Frontal cortex (tissue), 4 donors: ENCODE data around the gene DAD1. TPM values are rescaled to one million over a fixed set of nuclear protein-coding genes. Genes with fewer than 3 reads are reported as not detected.
"Not testable (repeated sequence)": the region's sequence is repeated elsewhere in the genome, so short reads cannot be mapped to it uniquely, and the experiment has no call there.

ENCODE experiments used
- DNase-seq, 2 donors: peaks; one replicate each; pipeline ENCODE4 v3.0.0; 2012; ENCODE audit warnings: low spot score in 2 of 2
- FAIRE-seq: peaks from 2 replicates; lab custom pipeline; 2012; peaks lifted over from hg19 to GRCh38; lab: Jason Lieb, UNC
- total RNA-seq: library from RNA; depleted of rRNA; stranded (reverse); fragments of >200 nt; gene quantifications from one replicate; pipeline ENCODE4 v1.2.3, GENCODE V29; 2014
- donor health status: control.
- donor health status: control.
- donor health status: control.

Gene DAD1
- total RNA-seq, 1 donor from 2014 or later = 89.7 TPM

DNA sequence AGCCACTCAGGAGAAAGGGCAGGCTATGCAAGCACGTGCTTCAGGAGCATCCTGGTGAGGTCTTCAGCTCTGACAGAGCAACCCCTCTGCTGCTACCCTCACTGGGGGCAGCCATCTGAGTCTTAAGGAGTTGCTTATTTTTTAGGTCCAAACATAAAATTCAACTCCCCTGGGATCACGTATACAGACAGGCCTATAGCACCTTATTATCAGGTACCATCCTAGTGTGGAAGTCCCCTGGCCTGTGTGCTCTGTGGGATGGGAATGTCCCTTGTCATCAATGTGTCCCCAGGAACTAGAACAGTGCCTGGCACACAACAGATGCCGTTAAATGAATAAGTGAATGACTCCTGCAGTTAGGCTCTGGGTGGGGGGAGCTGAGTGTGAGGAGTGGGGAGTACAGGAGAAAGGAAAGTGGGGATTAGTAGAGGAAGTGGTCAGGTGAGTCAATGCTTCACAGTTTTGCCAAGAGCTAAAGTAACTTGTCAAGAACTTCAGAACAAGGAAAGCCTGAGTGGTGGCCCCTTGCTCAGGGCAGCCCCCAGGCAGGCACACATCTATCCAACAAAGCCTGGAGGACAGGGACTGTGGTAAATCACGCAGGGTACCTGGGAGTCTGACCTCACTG, 33.5 kb downstream of the DAD1 start:
- no peak for FAIRE-seq
- no peak for DNase-seq

DNA sequence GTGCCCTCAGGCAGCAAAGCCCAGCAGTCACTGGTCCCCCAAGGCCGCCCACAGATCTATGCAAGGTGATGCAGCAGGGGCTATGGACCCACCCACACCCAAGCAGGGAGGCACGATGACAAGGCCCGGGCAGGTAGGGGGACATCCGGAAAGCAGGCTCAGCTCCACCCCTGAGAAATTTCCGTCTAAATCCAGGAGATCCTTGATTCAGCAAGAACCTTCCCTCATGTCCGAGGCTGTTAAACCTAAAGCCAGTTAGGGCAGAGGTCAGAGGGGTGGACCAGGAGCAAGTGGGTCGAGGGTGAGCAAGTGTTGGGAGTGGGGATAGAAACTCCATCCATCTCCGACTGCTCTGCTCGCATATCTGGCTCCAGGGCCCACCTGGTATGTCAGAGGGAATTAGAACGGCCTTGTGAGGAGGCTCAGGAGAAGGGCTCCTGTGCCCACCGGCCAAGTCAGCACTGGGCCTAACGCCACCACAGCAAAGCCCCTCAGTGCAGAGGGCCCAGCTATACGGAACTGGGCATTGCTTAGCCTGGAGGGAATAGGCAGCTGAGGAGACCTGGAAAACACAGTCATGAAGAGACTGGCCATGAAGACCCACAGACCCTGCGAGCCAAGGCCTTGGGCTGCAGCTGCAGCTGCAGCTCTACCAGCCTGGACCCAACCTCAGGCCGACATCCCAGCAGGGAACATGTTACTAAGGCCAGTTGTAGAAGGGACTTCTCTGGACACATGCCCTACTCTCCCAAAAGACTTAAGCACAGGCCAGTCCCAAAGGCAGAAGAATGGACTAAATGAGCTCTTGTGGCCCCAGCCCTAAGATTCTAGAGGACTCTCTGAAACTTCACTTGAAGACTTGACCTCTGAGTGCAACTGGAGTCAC, 34.3 kb downstream of the DAD1 start:
- DNase-seq (no peak), FAIRE-seq (no peak)

DNA sequence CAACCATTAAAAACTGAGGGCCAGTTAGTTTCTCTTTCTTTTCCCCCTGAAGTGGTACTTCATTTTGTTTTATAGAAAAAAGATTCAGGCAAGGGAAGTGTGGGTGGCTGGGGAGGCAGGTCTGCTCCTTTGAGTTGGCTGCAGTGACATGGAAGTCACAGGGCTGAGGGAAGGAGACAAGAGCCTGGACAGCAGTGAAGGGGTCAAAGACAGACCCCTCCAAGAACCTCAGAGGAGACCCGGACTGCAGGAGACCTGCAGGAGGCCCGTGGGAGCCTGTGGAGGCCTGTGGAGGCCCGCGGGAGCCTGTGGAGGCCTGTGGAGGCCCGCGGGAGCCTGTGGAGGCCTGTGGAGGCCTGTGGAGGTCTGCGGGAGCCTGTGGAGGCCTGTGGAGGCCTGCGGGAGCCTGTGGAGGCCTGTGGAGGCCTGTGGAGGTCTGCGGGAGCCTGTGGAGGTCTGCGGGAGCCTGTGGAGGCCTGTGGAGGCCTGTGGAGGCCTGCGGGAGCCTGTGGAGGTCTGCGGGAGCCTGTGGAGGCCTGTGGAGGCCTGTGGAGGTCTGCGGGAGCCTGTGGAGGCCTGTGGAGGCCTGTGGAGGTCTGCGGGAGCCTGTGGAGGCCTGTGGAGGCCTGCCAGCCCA, 35.0 kb downstream of the DAD1 start:
- not testable (repeated sequence) for DNase-seq, FAIRE-seq

DNA sequence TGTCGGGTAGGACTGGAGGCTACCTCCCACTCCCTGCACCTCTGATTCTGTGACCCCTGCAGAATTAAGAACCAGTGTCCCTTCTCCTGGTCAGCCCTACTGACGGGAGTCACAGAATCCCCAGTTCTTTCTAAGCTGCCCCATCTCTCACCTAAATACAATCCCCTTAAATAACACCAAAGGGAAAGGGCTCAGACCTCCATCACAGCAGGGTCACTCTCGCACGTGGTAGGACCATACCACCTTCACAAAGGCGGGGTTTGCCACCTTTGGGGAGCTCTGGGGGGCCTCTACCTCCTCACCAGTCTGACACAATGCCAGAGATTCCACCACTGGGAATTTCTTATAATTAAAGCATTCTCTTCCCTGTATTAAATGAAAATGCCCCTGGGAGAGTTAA, 35.6 kb downstream of the DAD1 start:
- no peak for FAIRE-seq
- no peak for DNase-seq

DNA sequence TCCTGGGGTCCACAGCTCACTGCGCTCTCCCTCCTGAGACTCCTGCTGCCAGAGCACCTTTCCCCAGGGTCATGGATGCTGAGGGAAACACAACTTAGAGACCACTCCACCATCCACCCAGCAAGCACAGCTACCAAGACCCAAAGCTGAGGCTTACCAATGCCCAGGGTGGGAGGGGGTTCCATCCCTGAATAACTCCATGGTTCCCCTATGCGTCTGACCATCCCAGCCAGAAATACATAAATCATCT, 36.3 kb downstream of the DAD1 start:
- FAIRE-seq (no peak), DNase-seq (no peak)

DNA sequence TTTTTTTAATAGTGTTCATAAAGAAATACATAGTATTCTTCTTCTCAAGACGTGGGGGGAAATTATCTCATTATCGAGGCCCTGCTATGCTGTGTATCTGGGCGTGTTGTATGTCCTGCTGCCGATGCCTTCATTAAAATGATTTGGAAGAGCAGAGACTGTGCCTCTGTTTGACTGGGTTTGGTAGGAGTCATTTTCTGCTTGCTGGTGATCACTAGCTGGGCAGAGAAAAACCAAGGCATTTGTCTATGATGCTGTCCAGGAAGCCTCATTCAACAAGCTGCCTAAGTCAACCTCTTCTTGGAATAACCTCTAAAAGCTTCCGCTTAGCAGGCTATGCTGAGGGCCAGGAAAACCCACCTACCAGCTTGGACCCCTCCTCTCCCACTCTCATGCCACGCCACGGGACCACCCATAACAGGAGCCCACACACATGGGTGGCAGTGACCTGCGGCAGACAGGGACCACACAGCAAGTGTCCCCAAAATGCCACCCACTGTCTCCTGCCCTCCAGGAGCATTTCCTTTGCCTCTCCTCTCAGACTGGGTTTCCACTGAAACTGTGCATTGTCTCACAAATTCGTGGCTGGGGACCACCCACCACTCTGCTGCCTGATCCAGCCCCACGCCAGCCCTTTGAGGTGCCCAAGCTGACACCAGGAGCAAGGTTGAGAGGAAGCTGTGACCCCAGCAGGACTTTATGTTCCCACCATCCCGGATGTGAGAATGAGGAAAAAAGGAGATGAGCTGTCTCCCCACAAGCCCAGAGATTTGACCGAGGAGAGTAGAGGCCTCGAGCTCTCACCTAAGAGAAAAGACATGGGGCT, 36.8 kb downstream of the DAD1 start:
- DNase-seq (no peak), FAIRE-seq (no peak)

DNA sequence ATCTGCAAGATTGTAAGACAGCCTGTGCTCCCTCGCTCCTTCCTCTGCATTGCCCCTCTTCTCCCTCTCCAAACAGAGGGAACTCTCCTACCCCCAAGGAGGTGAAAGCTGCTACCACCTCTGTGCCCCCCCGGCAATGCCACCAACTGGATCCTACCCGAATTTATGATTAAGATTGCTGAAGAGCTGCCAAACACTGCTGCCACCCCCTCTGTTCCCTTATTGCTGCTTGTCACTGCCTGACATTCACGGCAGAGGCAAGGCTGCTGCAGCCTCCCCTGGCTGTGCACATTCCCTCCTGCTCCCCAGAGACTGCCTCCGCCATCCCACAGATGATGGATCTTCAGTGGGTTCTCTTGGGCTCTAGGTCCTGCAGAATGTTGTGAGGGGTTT, 37.4 kb downstream of the DAD1 start:
- FAIRE-seq (no peak), DNase-seq (no peak)

DNA sequence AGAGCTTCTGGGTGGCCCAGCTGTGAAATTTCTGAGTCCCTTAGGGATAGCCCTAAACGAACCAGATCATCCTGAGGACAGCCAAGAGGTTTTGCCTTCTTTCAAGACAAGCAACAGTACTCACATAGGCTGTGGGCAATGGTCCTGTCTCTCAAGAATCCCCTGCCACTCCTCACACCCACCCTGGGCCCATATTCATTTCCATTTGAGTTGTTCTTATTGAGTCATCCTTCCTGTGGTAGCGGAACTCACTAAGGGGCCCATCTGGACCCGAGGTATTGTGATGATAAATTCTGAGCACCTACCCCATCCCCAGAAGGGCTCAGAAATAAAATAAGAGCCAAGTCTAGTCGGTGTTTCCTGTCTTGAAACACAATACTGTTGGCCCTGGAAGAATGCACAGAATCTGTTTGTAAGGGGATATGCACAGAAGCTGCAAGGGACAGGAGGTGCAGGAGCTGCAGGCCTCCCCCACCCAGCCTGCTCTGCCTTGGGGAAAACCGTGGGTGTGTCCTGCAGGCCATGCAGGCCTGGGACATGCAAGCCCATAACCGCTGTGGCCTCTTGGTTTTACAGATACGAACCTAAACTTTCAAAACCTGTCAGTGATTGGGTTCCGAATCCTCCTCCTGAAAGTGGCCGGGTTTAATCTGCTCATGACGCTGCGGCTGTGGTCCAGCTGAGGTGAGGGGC, 38.9 kb downstream of the DAD1 start:
- FAIRE-seq = no peak
- DNase-seq = no peak

DNA sequence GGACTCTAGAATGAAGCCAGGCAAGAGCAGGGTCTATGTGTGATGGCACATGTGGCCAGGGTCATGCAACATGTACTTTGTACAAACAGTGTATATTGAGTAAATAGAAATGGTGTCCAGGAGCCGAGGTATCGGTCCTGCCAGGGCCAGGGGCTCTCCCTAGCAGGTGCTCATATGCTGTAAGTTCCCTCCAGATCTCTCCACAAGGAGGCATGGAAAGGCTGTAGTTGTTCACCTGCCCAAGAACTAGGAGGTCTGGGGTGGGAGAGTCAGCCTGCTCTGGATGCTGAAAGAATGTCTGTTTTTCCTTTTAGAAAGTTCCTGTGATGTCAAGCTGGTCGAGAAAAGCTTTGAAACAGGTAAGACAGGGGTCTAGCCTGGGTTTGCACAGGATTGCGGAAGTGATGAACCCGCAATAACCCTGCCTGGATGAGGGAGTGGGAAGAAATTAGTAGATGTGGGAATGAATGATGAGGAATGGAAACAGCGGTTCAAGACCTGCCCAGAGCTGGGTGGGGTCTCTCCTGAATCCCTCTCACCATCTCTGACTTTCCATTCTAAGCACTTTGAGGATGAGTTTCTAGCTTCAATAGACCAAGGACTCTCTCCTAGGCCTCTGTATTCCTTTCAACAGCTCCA, 39.6 kb downstream of the DAD1 start:
- FAIRE-seq (no peak), DNase-seq (no peak)

DNA sequence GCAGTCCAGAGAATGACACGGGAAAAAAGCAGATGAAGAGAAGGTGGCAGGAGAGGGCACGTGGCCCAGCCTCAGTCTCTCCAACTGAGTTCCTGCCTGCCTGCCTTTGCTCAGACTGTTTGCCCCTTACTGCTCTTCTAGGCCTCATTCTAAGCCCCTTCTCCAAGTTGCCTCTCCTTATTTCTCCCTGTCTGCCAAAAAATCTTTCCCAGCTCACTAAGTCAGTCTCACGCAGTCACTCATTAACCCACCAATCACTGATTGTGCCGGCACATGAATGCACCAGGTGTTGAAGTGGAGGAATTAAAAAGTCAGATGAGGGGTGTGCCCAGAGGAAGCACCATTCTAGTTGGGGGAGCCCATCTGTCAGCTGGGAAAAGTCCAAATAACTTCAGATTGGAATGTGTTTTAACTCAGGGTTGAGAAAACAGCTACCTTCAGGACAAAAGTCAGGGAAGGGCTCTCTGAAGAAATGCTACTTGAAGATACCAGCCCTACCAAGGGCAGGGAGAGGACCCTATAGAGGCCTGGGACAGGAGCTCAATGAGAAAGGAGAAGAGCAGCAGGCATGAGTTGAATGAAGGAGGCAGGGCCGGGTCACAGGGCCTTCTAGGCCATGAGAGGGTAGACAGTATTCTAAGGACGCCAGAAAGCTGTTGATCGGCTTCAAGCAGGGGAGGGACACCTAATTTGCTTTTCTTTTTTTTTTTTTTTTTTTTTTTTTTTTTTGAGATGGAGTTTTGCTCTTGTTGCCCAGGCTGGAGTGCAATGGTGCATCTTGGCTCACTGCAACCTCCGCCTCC, 40.9 kb downstream of the DAD1 start:
- no peak for FAIRE-seq
- DNase-seq = no peak

DNA sequence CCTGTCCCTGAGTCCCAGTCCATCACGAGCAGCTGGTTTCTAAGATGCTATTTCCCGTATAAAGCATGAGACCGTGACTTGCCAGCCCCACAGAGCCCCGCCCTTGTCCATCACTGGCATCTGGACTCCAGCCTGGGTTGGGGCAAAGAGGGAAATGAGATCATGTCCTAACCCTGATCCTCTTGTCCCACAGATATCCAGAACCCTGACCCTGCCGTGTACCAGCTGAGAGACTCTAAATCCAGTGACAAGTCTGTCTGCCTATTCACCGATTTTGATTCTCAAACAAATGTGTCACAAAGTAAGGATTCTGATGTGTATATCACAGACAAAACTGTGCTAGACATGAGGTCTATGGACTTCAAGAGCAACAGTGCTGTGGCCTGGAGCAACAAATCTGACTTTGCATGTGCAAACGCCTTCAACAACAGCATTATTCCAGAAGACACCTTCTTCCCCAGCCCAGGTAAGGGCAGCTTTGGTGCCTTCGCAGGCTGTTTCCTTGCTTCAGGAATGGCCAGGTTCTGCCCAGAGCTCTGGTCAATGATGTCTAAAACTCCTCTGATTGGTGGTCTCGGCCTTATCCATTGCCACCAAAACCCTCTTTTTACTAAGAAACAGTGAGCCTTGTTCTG, 41.6 kb downstream of the DAD1 start:
- FAIRE-seq (no peak), DNase-seq (no peak)

DNA sequence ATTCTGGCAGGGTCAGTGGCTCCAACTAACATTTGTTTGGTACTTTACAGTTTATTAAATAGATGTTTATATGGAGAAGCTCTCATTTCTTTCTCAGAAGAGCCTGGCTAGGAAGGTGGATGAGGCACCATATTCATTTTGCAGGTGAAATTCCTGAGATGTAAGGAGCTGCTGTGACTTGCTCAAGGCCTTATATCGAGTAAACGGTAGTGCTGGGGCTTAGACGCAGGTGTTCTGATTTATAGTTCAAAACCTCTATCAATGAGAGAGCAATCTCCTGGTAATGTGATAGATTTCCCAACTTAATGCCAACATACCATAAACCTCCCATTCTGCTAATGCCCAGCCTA, 42.3 kb downstream of the DAD1 start:
- FAIRE-seq (no peak), DNase-seq (no peak)

DNA sequence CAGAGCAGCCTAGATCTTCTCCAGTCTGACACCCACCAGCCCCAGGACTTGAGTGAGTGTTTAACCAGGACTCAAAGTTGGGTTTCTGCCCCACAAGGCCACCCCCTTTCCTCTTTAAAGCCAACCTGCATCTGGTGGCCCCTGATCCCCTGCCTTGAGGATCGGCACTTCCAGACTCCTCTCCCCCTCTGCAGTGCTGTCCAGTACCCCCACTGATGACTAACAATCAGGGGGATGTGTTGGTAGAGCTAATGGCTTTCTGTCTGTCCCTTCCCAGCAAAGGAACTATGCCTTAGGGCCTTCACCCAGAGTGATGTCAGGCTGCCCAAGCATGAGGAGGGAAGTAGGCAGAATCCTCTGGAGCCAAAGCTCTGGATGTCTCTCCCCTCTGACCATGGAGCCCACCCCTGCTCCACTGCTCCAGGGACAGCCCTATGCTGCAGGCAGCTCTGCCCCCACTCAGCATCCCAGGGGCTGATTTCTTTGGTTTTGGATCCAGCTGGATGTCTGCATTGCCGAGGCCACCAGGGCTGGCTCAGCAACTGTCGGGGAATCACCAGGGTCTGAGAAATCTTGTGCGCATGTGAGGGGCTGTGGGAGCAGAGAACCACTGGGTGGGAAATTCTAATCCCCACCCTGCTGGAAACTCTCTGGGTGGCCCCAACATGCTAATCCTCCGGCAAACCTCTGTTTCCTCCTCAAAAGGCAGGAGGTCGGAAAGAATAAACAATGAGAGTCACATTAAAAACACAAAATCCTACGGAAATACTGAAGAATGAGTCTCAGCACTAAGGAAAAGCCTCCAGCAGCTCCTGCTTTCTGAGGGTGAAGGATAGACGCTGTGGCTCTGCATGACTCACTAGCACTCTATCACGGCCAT, 42.9 kb downstream of the DAD1 start:
- FAIRE-seq (no peak), DNase-seq (no peak)

DNA sequence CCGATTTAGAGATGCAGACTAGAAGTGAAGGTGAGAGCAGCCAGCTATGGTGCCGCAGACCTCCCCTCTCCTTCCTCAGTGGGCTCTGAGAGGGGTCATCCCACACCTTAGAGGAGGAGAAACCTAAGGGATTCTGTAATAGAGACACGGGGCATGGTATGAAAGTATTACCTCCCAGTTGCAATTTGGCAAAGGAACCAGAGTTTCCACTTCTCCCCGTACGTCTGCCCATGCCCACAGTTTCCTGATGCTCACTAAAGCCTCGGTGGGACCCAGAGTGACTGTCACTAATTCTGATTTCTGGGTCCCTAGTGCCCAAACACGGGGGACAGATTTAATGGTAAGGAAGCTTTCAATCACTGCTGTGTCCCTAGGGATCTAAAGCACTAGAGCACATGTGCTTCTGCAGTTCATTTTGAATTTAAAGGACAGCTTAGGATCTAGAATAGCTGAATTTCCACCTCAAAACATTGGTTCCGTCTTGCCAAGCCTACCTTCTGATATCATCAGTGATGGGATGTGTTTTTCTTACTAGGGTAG, 44.1 kb downstream of the DAD1 start:
- DNase-seq (no peak), FAIRE-seq (no peak)

DNA sequence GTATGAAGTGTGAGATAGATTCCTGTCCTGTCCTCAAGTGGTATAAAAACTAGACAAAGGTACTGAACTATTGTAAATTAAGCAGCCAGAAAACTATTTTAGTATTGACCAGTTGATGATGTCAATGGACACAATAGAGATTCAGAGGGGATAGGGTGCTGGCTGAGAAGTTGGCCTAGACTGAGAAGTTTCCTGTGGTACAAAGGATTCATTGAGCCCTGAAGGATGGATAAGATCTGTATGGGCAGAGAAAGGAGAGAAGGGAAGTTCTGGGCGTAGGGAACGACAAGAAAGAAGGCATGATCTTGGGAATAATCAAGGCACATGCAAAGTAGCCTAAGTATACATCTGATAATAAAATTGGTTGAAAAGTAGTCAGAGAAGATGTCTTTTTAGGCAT, 44.6 kb downstream of the DAD1 start:
- no peak for DNase-seq
- no peak for FAIRE-seq

DNA sequence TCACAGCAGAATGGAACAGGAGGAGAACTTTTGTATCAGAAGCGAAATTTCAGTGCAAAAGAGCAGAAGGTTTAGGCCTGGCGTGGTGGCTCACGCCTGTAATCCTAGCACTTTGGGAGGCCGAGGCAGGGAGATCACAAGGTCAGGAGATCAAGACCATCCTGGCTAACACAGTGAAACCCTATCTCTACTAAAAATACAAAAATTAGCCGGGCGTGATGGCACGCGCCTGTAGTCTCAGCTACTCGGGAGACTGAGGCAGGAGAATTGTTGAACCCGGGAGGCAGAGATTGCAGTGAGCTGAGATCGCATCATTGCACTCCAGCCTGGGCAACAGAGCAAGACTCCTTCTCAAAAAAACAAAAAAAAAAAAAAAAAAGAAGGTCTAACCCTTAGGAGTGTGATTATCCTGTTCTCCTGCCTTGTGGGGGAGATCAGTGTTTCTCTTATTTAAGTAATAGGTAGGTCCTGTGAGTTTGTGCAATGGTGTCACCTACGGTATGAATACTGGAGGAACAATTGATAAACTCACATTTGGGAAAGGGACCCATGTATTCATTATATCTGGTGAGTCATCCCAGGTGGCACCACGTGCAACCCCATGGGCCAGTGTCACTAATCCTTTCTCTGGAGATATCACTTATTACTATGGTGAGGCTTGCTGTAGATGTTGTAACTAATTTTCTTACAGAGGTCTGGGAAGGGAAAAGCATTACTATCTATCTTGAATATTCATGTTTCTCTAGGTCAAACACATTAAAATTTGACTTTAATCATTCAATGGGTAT, 45.3 kb downstream of the DAD1 start:
- FAIRE-seq, DNase-seq: not testable (repeated sequence)
